Superior temporal gyrus (tissue), 1 donor: ENCODE data around the gene FBXO47.

Experiments used
- DNase-seq: peaks from one replicate; pipeline ENCODE4 v3.0.0-alpha.2; 2016; ENCODE audit errors: extremely low spot score

The FBXO47 gene

GRCh38 chr17:38904892-38905291 lies 62.3 kb downstream of the FBXO47 start:
- no peak for DNase-seq

DNA sequence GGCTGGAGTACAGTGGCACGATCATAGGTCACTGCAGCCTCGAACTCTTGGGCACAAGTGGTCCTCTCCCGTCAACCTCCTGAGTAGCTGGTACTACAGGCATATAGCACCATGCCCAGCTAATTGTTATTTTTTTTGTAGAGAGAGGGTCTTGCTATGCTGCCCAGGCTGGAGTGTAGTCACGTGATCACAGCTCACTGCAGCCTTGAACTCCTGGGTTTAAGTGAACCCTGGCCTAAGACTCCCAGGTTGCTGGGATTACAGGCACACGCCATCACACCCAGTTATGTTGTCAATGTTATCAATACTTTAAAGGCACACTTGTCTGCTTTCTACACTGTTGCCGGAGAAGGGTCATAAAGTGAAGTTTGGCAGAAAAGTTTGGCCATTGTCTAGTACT lies 63.8 kb downstream of the FBXO47 start:
- DNase-seq = no peak

GRCh38 chr17:38900978-38901656 lies 66.1 kb downstream of the FBXO47 start:
- DNase-seq = no peak

GRCh38 chr17:38899421-38899820 lies 67.8 kb downstream of the FBXO47 start:
- no peak for DNase-seq

- DNase-seq = no peak
These were observed 68.3 kb downstream of the FBXO47 start for GRCh38 chr17:38898812-38899348.

- DNase-seq = no peak
These were observed 68.9 kb downstream of the FBXO47 start for GRCh38 chr17:38898291-38898679.

GRCh38 chr17:38897671-38898290 lies 69.4 kb downstream of the FBXO47 start:
- no peak for DNase-seq

- no peak for DNase-seq
These were observed 70.0 kb downstream of the FBXO47 start for GRCh38 chr17:38897176-38897575.

DNA sequence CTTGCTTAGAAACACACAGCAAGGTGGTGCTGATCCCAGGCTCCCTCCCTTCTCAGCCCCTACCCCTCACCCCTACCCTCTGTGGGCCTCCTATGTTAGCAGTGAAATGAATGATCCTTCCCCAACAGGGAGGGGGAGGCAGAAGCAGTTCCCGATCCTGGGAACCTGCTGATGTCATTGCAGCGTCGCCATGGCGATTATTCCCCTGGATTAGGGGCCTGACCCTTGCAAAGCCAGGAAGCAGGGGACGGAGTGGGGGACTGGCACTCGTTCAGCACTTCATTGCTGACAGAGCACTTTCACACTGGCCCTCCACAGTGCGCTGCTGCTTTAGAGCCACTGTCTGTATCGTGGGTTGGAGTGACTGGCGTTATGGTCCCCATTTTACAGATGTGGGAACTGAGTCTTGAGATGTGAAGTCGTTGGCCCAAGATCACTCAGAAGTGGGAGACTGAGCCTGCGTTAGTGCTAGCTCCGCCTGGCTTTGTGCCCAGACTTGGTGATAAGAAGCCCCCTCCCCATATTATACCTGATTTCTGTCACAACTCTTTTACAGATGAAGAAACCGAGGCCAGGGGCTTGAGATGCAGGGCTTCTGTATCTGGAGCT lies 70.8 kb downstream of the FBXO47 start:
- DNase-seq = no peak

DNA sequence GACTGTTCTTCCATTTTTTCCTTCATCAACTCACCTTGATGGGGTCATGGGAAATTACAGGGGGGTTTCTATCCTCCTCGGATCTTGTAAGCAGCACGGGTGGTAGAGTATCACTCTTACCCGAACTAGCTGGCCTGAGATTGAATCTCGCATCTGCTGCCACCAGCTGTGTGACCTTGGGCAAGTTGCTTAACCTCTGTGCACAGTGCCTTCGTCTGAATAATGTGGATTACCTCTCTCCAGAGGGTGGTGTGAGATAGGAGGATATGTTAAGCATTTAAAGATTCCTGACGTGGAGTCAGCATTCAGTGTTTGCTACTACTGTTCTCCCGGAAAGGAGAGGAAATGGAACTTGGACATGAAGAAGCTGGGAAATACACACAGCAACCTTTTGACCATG lies 72.9 kb downstream of the FBXO47 start:
- no peak for DNase-seq

- DNase-seq = no peak
These were observed 73.6 kb downstream of the FBXO47 start for GRCh38 chr17:38893607-38894006.

DNA sequence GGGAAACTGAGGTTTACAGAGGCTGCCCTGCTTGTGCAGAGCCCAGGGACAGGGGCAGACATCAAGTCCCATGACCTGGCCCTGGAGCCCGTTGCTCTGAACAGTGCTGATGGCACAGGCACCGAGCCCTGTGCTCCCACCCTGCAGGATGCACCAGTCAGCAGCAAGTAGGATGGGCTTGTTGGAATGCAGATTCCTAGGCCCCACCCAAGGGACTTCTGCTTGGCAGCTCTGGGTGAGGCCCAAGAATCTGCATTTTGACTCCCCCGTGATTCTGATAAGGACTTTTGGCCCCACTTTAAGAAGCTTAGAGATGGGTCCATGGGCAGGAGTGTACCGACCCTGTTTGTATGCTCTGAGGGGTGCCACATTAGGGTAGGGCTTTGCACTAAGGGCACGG lies 74.1 kb downstream of the FBXO47 start:
- no peak for DNase-seq

DNA sequence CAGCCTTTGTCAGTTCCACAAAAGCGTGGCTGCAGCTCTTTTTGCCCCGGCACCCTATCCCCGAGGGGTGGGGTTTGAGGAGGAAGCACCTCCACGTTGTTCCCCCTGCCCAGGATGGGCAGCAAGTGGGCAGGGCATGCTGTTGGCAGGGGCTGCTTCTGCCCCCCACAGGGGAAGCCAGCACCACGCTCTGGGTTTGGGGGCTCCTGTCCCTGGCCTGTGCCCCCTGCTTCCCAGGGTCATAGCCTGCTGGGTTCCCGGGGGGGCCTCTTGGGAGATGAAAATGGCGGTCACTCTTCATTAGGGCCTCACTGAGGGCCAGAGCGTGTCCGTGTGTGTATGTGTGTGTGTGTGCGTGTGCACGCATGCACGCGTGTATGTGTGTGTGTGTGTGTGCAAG lies 74.6 kb downstream of the FBXO47 start:
- no peak for DNase-seq

GRCh38 chr17:38892083-38892482 lies 75.1 kb downstream of the FBXO47 start:
- no peak for DNase-seq

DNA sequence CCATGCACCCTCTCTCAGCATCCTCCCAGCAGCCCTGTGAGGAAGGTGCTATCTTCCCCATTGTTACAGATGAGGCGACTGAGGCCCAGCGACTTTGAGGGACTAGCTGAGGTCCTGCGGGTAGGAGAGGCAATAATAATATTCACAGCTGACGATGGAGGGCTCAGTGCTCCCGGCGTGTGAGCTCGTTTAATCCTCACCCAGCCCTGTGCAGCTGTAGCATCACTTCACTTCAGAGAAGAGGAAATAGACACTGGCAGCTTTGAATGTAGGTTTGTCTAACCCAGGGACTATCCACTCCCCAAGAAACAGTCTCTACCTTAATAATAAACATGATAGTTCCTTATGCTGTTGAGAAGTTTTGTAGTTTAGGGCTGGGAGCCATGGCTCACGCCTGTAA lies 75.8 kb downstream of the FBXO47 start:
- no peak for DNase-seq

GRCh38 chr17:38890410-38890746 lies 76.8 kb downstream of the FBXO47 start:
- DNase-seq = no peak

GRCh38 chr17:38889745-38890409 lies 77.3 kb downstream of the FBXO47 start:
- DNase-seq = no peak

- DNase-seq = no peak
These were observed 78.4 kb downstream of the FBXO47 start for GRCh38 chr17:38888842-38889241.

DNA sequence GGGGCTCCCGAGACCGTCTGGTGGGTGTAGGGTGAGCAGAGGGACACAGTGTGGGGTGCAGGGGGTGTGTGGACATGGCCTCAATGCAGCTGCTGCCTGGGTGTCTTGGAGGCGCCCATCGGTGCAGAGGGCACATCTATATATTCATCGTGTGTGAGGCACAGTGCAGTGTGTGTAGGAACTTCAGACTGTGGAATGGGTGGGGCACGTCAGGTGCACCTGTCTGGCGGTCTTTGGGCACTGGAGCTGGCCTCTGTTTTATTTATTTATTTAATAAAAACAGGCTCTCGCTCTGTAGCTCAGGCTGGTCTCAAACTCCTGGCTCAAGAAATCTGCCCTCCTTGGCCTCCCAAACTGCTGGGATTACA lies 80.6 kb downstream of the FBXO47 start:
- no peak for DNase-seq
